Stimulated activated CD8-positive, alpha-beta memory T cell treated with anti-CD3 and anti-CD28 coated beads, Interleukin-4, amount 100 ng/mL, for 48 hours (primary cell): Measurements from ENCODE around the gene OR1D5.
"Not testable (repeated sequence)": the region's sequence is repeated elsewhere in the genome, so short reads cannot be mapped to it uniquely, and the experiment has no call there.

Experiments used
- DNase-seq: peaks from one replicate; pipeline ENCODE4 v3.0.0-alpha.2; 2020

Gene OR1D5

GRCh38 chr17:3063507-3063906, at the start of gene OR1D5:
Gene OR1D5 (minus strand): TSS chr17:3063607. CDS start chr17:3063607, 0 bp downstream.
- not testable (repeated sequence) for DNase-seq

GRCh38 chr17:3104322-3104721, 40.9 kb upstream of the OR1D5 start, which contains the start of gene OR1D2:
Gene OR1D2 (minus strand): TSS chr17:3104422. CDS start chr17:3092996, 11,426 bp downstream.
- no peak for DNase-seq

GRCh38 chr17:3073850-3074249, 10.4 kb upstream of the OR1D5 start:
- DNase-seq = not testable (repeated sequence)

- not testable (repeated sequence) for DNase-seq
Observed at GRCh38 chr17:3065192-3065591, 1.8 kb upstream of the OR1D5 start.

- DNase-seq = not testable (repeated sequence)
Observed at GRCh38 chr17:3062824-3063377, 506 bp downstream of the OR1D5 start.

- not testable (repeated sequence) for DNase-seq
Observed at GRCh38 chr17:3054868-3055267, 8.5 kb downstream of the OR1D5 start.

GRCh38 chr17:3049705-3050295, 13.6 kb downstream of the OR1D5 start:
- no peak for DNase-seq

GRCh38 chr17:3048727-3049471, 14.5 kb downstream of the OR1D5 start:
- DNase-seq = peak; percentile 93

GRCh38 chr17:3046753-3047152, 16.7 kb downstream of the OR1D5 start:
- no peak for DNase-seq

GRCh38 chr17:3043737-3044365, 19.6 kb downstream of the OR1D5 start:
- peak; percentile 52 for DNase-seq

- DNase-seq = no peak
Observed at GRCh38 chr17:3040882-3041281, 22.5 kb downstream of the OR1D5 start.

- DNase-seq = no peak
Observed at GRCh38 chr17:3039736-3040135, 23.7 kb downstream of the OR1D5 start.

GRCh38 chr17:3038941-3039340, 24.5 kb downstream of the OR1D5 start:
- no peak for DNase-seq

- DNase-seq = no peak
Observed at GRCh38 chr17:3037259-3037658, 26.1 kb downstream of the OR1D5 start.

- DNase-seq = no peak
Observed at GRCh38 chr17:3036800-3037199, 26.6 kb downstream of the OR1D5 start.

- no peak for DNase-seq
Observed at GRCh38 chr17:3035968-3036280, 27.5 kb downstream of the OR1D5 start.

GRCh38 chr17:3035256-3035967, 28.0 kb downstream of the OR1D5 start:
- DNase-seq = no peak

- DNase-seq = no peak
Observed at GRCh38 chr17:3034578-3034920, 28.9 kb downstream of the OR1D5 start.

- DNase-seq = no peak
Observed at GRCh38 chr17:3033741-3034577, 29.4 kb downstream of the OR1D5 start.

- no peak for DNase-seq
Observed at GRCh38 chr17:3033248-3033640, 30.2 kb downstream of the OR1D5 start.

- no peak for DNase-seq
Observed at GRCh38 chr17:3032258-3033247, 30.9 kb downstream of the OR1D5 start.
